H9 (cell line): ENCODE measurements around the gene NCKAP5. TPM values are rescaled to one million over a fixed set of nuclear protein-coding genes. Genes with fewer than 3 reads are reported as not detected.
A peak's percentile ranks its signal among the peaks of the same experiment; 100 is the strongest.

Source experiments
- DNase-seq: peaks from one replicate; pipeline ENCODE4 v3.0.0-alpha.2; 2017
- H2AFZ ChIP-seq: one replicate; pipeline ENCODE4 v1.6.1; 2013; ENCODE audit warnings: mild to moderate bottlenecking, low read length, control low read depth, moderate library complexity
- H2AK5ac ChIP-seq: 2 replicates; pipeline ENCODE4 v1.6.1; 2013; ENCODE audit warnings: low read length, control low read depth, mixed read lengths; ENCODE audit not compliant: insufficient read length
- H2BK120ac ChIP-seq: one replicate; pipeline ENCODE4 v1.6.1; 2013; ENCODE audit warnings: low read depth, mild to moderate bottlenecking, low read length, control low read depth, inconsistent platforms; ENCODE audit not compliant: poor library complexity, severe bottlenecking
- H2BK12ac ChIP-seq: 2 replicates; pipeline ENCODE4 v1.6.1; 2013; ENCODE audit warnings: low read length, control low read depth, mixed read lengths, low read depth; ENCODE audit not compliant: insufficient read length
- H2BK15ac ChIP-seq: 2 replicates; pipeline ENCODE4 v1.6.1; 2013; ENCODE audit warnings: low read depth, low read length, control low read depth
- H2BK20ac ChIP-seq: one replicate; pipeline ENCODE4 v1.6.1; 2013; ENCODE audit warnings: low read depth, mild to moderate bottlenecking, low read length, control low read depth, inconsistent platforms; ENCODE audit not compliant: poor library complexity, severe bottlenecking
- H2BK5ac ChIP-seq: 2 replicates; pipeline ENCODE4 v1.6.1; 2013; ENCODE audit warnings: low read length, control low read depth, mixed read lengths; ENCODE audit not compliant: insufficient read length
- H3K14ac ChIP-seq: 2 replicates; pipeline ENCODE4 v1.6.1; 2013; ENCODE audit warnings: low read length, control low read depth; ENCODE audit not compliant: insufficient read depth
- H3K18ac ChIP-seq: 2 replicates; pipeline ENCODE4 v1.6.1; 2013; ENCODE audit warnings: low read depth, mild to moderate bottlenecking, mixed read lengths, low read length, control low read depth; ENCODE audit not compliant: insufficient read length
- H3K23ac ChIP-seq: 2 replicates; pipeline ENCODE4 v1.6.1; 2013; ENCODE audit warnings: low read length, control low read depth, mixed read lengths, low read depth; ENCODE audit not compliant: insufficient read length
- H3K23me2 ChIP-seq: 2 replicates; pipeline ENCODE4 v1.6.1; 2013; ENCODE audit warnings: low read depth, mild to moderate bottlenecking, mixed read lengths, low read length, control low read depth; ENCODE audit not compliant: insufficient read length, poor library complexity, severe bottlenecking
- H3K27ac ChIP-seq: 2 replicates; pipeline ENCODE4 v1.5.1; 2013; ENCODE audit warnings: low read length, control low read depth, mixed read lengths, low read depth; ENCODE audit not compliant: insufficient read length
- H3K27me3 ChIP-seq: 2 replicates; pipeline ENCODE4 v1.6.1; 2013; ENCODE audit warnings: low read length, control low read depth, inconsistent platforms; ENCODE audit not compliant: insufficient read depth
- H3K4ac ChIP-seq: 2 replicates; pipeline ENCODE4 v1.6.1; 2013; ENCODE audit warnings: low read depth, mild to moderate bottlenecking, control low read depth, inconsistent platforms, low read length, moderate library complexity
- H3K4me1 ChIP-seq: 2 replicates; pipeline ENCODE4 v1.6.1; 2013; ENCODE audit warnings: low read length, control low read depth, inconsistent platforms; ENCODE audit not compliant: insufficient read depth
- H3K4me2 ChIP-seq: 2 replicates; pipeline ENCODE4 v1.6.1; 2013; ENCODE audit warnings: low read length, control low read depth, mixed read lengths; ENCODE audit not compliant: insufficient read length, insufficient read depth
- H3K56ac ChIP-seq: 2 replicates; pipeline ENCODE4 v1.6.1; 2013; ENCODE audit warnings: low read depth, mild to moderate bottlenecking, mixed read lengths, low read length, control low read depth; ENCODE audit not compliant: insufficient read length
- H3K79me1 ChIP-seq: 2 replicates; pipeline ENCODE4 v1.6.1; 2013; ENCODE audit warnings: low read depth, mild to moderate bottlenecking, moderate library complexity, low read length, control low read depth, inconsistent platforms; ENCODE audit not compliant: insufficient read depth, poor library complexity, severe bottlenecking
- H3K79me2 ChIP-seq: 2 replicates; pipeline ENCODE4 v1.6.1; 2013; ENCODE audit warnings: low read length, control low read depth, inconsistent platforms; ENCODE audit not compliant: insufficient read depth
- H3K9ac ChIP-seq: 2 replicates; pipeline ENCODE4 v1.6.1; 2013; ENCODE audit warnings: low read length, control low read depth, mixed read lengths; ENCODE audit not compliant: insufficient read length; ENCODE audit errors: extremely low read depth
- H3K9me3 ChIP-seq: one replicate; pipeline ENCODE4 v1.6.1; 2013; ENCODE audit warnings: low read depth, low read length, inconsistent platforms; ENCODE audit not compliant: control insufficient read depth
- H3T11ph ChIP-seq: one replicate; pipeline ENCODE4 v1.6.1; 2013; ENCODE audit warnings: mild to moderate bottlenecking, low read length, control low read depth, inconsistent platforms
- H4K20me1 ChIP-seq: one replicate; pipeline ENCODE4 v1.6.1; 2013; ENCODE audit not compliant: control insufficient read depth, insufficient read length, insufficient read depth
- H4K5ac ChIP-seq: 2 replicates; pipeline ENCODE4 v1.6.1; 2013; ENCODE audit warnings: low read depth, mild to moderate bottlenecking, mixed read lengths, low read length, control low read depth; ENCODE audit not compliant: insufficient read length
- H4K8ac ChIP-seq: replicated peaks from 2 replicates; pipeline ENCODE4 v1.6.1; 2013; ENCODE audit warnings: low read length, control low read depth, mixed read lengths, low read depth; ENCODE audit not compliant: insufficient read length
- H4K91ac ChIP-seq: 2 replicates; pipeline ENCODE4 v1.6.1; 2013; ENCODE audit warnings: low read depth, mild to moderate bottlenecking, moderate library complexity, mixed read lengths, low read length, control low read depth; ENCODE audit not compliant: insufficient read length
- H3K27ac Mint-ChIP-seq, 3 experiments: 2 replicates in 2 of 3; 3 replicates in 1 of 3; pipeline ENCODE4 v1.8.0; 2020 to 2021; ENCODE audit warnings: mixed read lengths in 3 of 3, mild to moderate bottlenecking in 1 of 3, moderate library complexity in 1 of 3
- H3K27me3 Mint-ChIP-seq: 2 replicates; pipeline ENCODE4 v1.8.0; 2021; ENCODE audit warnings: low read depth, mild to moderate bottlenecking, moderate library complexity, mixed read lengths
- H3K36me3 Mint-ChIP-seq, 3 experiments: 2 replicates in 2 of 3; 3 replicates in 1 of 3; pipeline ENCODE4 v1.8.0; 2020 to 2021; ENCODE audit warnings: low read depth in 3 of 3, mixed read lengths in 3 of 3; ENCODE audit not compliant: insufficient read depth in 1 of 3
- H3K4me1 Mint-ChIP-seq, 2 experiments: 2 replicates each; pipeline ENCODE4 v1.8.0; 2020; ENCODE audit warnings: mixed read lengths in 2 of 2
- H3K4me3 Mint-ChIP-seq, 2 experiments: 2 replicates in 1 of 2; 3 replicates in 1 of 2; pipeline ENCODE4 v1.8.0; 2020 to 2021; ENCODE audit warnings: mild to moderate bottlenecking in 2 of 2, mixed read lengths in 2 of 2, moderate library complexity in 1 of 2
- H3K9me3 Mint-ChIP-seq, 2 experiments: 2 replicates in 1 of 2; 3 replicates in 1 of 2; pipeline ENCODE4 v1.8.0; 2020; ENCODE audit warnings: mild to moderate bottlenecking in 2 of 2, mixed read lengths in 2 of 2, moderate library complexity in 1 of 2
- WGBS: extraction: QIAGEN DNeasy Blood & Tissue Kit; methylation state at CpG from one replicate; pipeline ENCODE4 v1.1.7; 2013; ENCODE audit warnings: missing lambda C conversion rate, low lambda C conversion rate, mixed read lengths; ENCODE audit not compliant: insufficient read length; ENCODE audit errors: extremely low coverage; 5-methylcytosine and 5-hydroxymethylcytosine counted together
- total RNA-seq: library from RNA; stranded (reverse); gene quantifications from 2 replicates; pipeline ENCODE4 v1.2.1, GENCODE V29; 2021
- TF ChIP-seq, protein P1 (sequence below): fragments of 200-600 bp; sonication (generic); conservative IDR thresholded peaks from 3 replicates; pipeline ENCODE4 v1.8.0; 2021; ENCODE audit warnings: antibody characterized with exemption, mild to moderate bottlenecking

NCKAP5 gene
- total RNA-seq, 1 experiment from 2014 or later, result 0.26 TPM

DNA sequence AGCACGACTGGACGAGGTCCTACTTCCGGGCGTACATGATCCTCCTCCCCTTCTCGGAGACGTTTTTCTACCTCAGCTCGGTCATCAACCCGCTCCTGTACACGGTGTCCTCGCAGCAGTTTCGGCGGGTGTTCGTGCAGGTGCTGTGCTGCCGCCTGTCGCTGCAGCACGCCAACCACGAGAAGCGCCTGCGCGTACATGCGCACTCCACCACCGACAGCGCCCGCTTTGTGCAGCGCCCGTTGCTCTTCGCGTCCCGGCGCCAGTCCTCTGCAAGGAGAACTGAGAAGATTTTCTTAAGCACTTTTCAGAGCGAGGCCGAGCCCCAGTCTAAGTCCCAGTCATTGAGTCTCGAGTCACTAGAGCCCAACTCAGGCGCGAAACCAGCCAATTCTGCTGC, 923.1 kb downstream of the NCKAP5 start:
- H3K14ac ChIP-seq, result no peak overlapping the region
- no peak overlapping the region for H3K4ac ChIP-seq
- no peak overlapping the region for H3K56ac ChIP-seq
- Mint-ChIP-seq H3K36me3 (peaks cover 0 to 1% (median 0%) of the 10 kb centered on the region in 3 experiments; a peak in 1 of 7 replicates), H3K4me1 (peaks cover 12 to 26% of the 10 kb centered on the region in 2 experiments), H3K27me3 (no peaks in the 10 kb centered on the region), H3K27ac (peak overlapping the region in 1 of 3 experiments; percentile 71; a peak in 3 of 7 replicates), H3K9me3 (no peaks in the 10 kb centered on the region), H3K4me3 (no peak overlapping the region)
- no peak overlapping the region for H3K23ac ChIP-seq
- WGBS, result no CpG with 5 or more reads among the region's 35 CpGs
- H3T11ph ChIP-seq, result no peak overlapping the region
- H3K4me2 ChIP-seq, result no peak overlapping the region
- no peak overlapping the region for H4K91ac ChIP-seq
- no peaks in the 10 kb centered on the region for H3K9me3 ChIP-seq
- H3K27me3 ChIP-seq, result no peaks in the 10 kb centered on the region
- H3K79me2 ChIP-seq, result no peaks in the 10 kb centered on the region
- no peak overlapping the region for H2BK20ac ChIP-seq
- H2BK120ac ChIP-seq, result no peak overlapping the region
- no peaks in the 10 kb centered on the region for H3K23me2 ChIP-seq
- TF ChIP-seq, protein P1, sequence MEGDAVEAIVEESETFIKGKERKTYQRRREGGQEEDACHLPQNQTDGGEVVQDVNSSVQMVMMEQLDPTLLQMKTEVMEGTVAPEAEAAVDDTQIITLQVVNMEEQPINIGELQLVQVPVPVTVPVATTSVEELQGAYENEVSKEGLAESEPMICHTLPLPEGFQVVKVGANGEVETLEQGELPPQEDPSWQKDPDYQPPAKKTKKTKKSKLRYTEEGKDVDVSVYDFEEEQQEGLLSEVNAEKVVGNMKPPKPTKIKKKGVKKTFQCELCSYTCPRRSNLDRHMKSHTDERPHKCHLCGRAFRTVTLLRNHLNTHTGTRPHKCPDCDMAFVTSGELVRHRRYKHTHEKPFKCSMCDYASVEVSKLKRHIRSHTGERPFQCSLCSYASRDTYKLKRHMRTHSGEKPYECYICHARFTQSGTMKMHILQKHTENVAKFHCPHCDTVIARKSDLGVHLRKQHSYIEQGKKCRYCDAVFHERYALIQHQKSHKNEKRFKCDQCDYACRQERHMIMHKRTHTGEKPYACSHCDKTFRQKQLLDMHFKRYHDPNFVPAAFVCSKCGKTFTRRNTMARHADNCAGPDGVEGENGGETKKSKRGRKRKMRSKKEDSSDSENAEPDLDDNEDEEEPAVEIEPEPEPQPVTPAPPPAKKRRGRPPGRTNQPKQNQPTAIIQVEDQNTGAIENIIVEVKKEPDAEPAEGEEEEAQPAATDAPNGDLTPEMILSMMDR, result no peak
- H2BK12ac ChIP-seq, result no peak overlapping the region
- no peak overlapping the region for H4K8ac ChIP-seq
- no peak for DNase-seq
- no peak overlapping the region for H2BK15ac ChIP-seq
- H2AK5ac ChIP-seq, result no peak overlapping the region
- no peak overlapping the region for H3K9ac ChIP-seq
- H4K5ac ChIP-seq, result no peak overlapping the region
- no peak overlapping the region for H3K18ac ChIP-seq
- H3K4me1 ChIP-seq, result no peaks in the 10 kb centered on the region
- no peak overlapping the region for H2AFZ ChIP-seq
- H3K27ac ChIP-seq, result no peak overlapping the region
- no peak overlapping the region for H2BK5ac ChIP-seq
- H4K20me1 ChIP-seq, result no peaks in the 10 kb centered on the region
- no peaks in the 10 kb centered on the region for H3K79me1 ChIP-seq
